CD14-positive monocyte (primary cell): ENCODE results near the gene HOXC13. TPM values are rescaled to one million over a fixed set of nuclear protein-coding genes. Genes with fewer than 3 reads are reported as not detected.

Experiments used
- DNase-seq, 3 donors: peaks; one replicate each; pipeline ENCODE4 v3.0.0-alpha.2; 2011 to 2022
- H2AFZ ChIP-seq: 2 replicates; pipeline ENCODE4 v1.6.0; 2012; ENCODE audit warnings: mild to moderate bottlenecking, low read depth, low read length, inconsistent platforms; ENCODE audit not compliant: insufficient read depth, poor library complexity, severe bottlenecking
- H3K27ac ChIP-seq, 2 donors: 1 replicate in 1 of 2; 2 replicates in 1 of 2; pipeline ENCODE4 v1.5.1; 2012 to 2013; ENCODE audit warnings: low read length in 2 of 2, control low read depth in 1 of 2, inconsistent platforms in 1 of 2, low read depth in 1 of 2, mild to moderate bottlenecking in 1 of 2
- H3K27me3 ChIP-seq, 2 donors: one replicate each; pipeline versions ENCODE4 v1.6.0 to v1.6.1; 2011 to 2013; ENCODE audit warnings: low read length in 2 of 2; ENCODE audit not compliant: control insufficient read depth in 2 of 2, insufficient read depth in 2 of 2
- H3K36me3 ChIP-seq, 2 donors: replicated peaks in 1 of 2; 1 replicate in 1 of 2; 2 replicates in 1 of 2; pipeline versions ENCODE4 v1.5.1 to v1.6.1; 2012 to 2013; ENCODE audit warnings: low read length in 2 of 2, control low read depth in 1 of 2, inconsistent platforms in 1 of 2, mild to moderate bottlenecking in 1 of 2; ENCODE audit not compliant: insufficient read depth in 2 of 2, control insufficient read depth in 1 of 2
- H3K4me1 ChIP-seq, 2 donors: 1 replicate in 1 of 2; 2 replicates in 1 of 2; pipeline versions ENCODE4 v1.5.1 to v1.6.1; 2012 to 2013; ENCODE audit warnings: low read length in 2 of 2, control low read depth in 1 of 2, inconsistent platforms in 1 of 2, mild to moderate bottlenecking in 1 of 2, moderate library complexity in 1 of 2; ENCODE audit not compliant: insufficient read depth in 2 of 2, control insufficient read depth in 1 of 2
- H3K4me2 ChIP-seq: replicated peaks from 2 replicates; pipeline ENCODE3; 2012; ENCODE audit warnings: low read length, moderate library complexity, mild to moderate bottlenecking; ENCODE audit not compliant: poor library complexity, severe bottlenecking; ENCODE audit errors: extremely low read depth
- H3K4me3 ChIP-seq, 3 experiments: fragments of 200-600 bp in 1 of 3; sonication (generic) in 1 of 3; replicated peaks in 1 of 3; 1 replicate in 2 of 3; 2 replicates in 1 of 3; pipeline ENCODE4 v1.5.1; 2011 to 2013; ENCODE audit warnings: low read length in 3 of 3, mild to moderate bottlenecking in 3 of 3, control low read depth in 2 of 3, low read depth in 2 of 3, inconsistent platforms in 1 of 3, moderate library complexity in 1 of 3
- H3K79me2 ChIP-seq: 2 replicates; pipeline ENCODE4 v1.6.0; 2012; ENCODE audit warnings: mild to moderate bottlenecking, control low read depth, inconsistent platforms, low read length, moderate library complexity; ENCODE audit not compliant: insufficient read depth
- H3K9ac ChIP-seq: 2 replicates; pipeline ENCODE4 v1.6.0; 2017; ENCODE audit warnings: low read length, mild to moderate bottlenecking; ENCODE audit not compliant: insufficient read depth, poor library complexity, severe bottlenecking
- H3K9me3 ChIP-seq, 2 donors: replicated peaks in 1 of 2; 1 replicate in 1 of 2; 2 replicates in 1 of 2; pipeline versions ENCODE4 v1.5.1 to v1.6.1; 2012 to 2013; ENCODE audit warnings: low read length in 2 of 2, control low read depth in 1 of 2; ENCODE audit not compliant: control insufficient read depth in 1 of 2, insufficient read depth in 1 of 2
- H4K20me1 ChIP-seq: 2 replicates; pipeline ENCODE4 v1.6.0; 2012; ENCODE audit warnings: mild to moderate bottlenecking, low read length, control low read depth, moderate library complexity; ENCODE audit not compliant: insufficient read depth
- H3K27ac Mint-ChIP-seq, 7 donors: one replicate each; pipeline ENCODE4 v1.8.0; 2020; ENCODE audit warnings: mild to moderate bottlenecking in 7 of 7, mixed read lengths in 7 of 7, moderate library complexity in 6 of 7, inconsistent platforms in 2 of 7
- H3K27me3 Mint-ChIP-seq, 3 donors: one replicate each; pipeline ENCODE4 v1.8.0; 2021 to 2022; ENCODE audit warnings: low read depth in 3 of 3, mild to moderate bottlenecking in 3 of 3, mixed read lengths in 3 of 3, moderate library complexity in 3 of 3, inconsistent platforms in 1 of 3
- H3K36me3 Mint-ChIP-seq, 2 donors: one replicate each; pipeline ENCODE4 v1.8.0; 2020; ENCODE audit warnings: mixed read lengths in 2 of 2, inconsistent platforms in 1 of 2, mild to moderate bottlenecking in 1 of 2
- H3K4me1 Mint-ChIP-seq: one replicate; pipeline ENCODE4 v1.8.0; 2020; ENCODE audit warnings: mild to moderate bottlenecking, mixed read lengths
- H3K4me3 Mint-ChIP-seq, 2 donors: one replicate each; pipeline ENCODE4 v1.8.0; 2020; ENCODE audit warnings: mild to moderate bottlenecking in 2 of 2, mixed read lengths in 2 of 2, moderate library complexity in 1 of 2
- H3K9me3 Mint-ChIP-seq, 7 donors: one replicate each; pipeline ENCODE4 v1.8.0; 2020 to 2022; ENCODE audit warnings: mixed read lengths in 7 of 7, mild to moderate bottlenecking in 6 of 7, moderate library complexity in 6 of 7, inconsistent platforms in 2 of 7
- CTCF ChIP-seq: fragments of 200-600 bp; IDR thresholded peaks from one replicate; pipeline ENCODE4 v1.8.0; 2022; ENCODE audit warnings: antibody characterized with exemption, mild to moderate bottlenecking
- WGBS: methylation state at CpG from one replicate; pipeline ENCODE4 v1.1.5; 2013; ENCODE audit warnings: missing lambda C conversion rate; ENCODE audit not compliant: insufficient coverage; 5-methylcytosine and 5-hydroxymethylcytosine counted together
- intact Hi-C, 2 donors: fragments of 100-400 bp; cut with micrococcal nuclease; formaldehyde crosslinking; loops; one replicate each; pipeline versions ENCODE4 v1.15.0 to v1.15.1; 2023
- polyA plus RNA-seq, 3 donors: library from polyadenylated mRNA; depleted of rRNA in 1 of 3; unstranded in 2 of 3; stranded (reverse) in 1 of 3; fragments of 300-500 nt in 2 of 3; fragments of >200 nt in 1 of 3; fragmentation: Illumina TruSeq in 2 of 3; gene quantifications; 1 replicate in 2 of 3; 2 replicates in 1 of 3; pipeline ENCODE4 v1.2.3, GENCODE V29; 2012 to 2021

The HOXC13 gene
- polyA plus RNA-seq, 3 donors, result not detected

- TF ChIP-seq CTCF, result no peak
- no peak overlapping the region for H3K27ac ChIP-seq
- 0% methylated on average over 2 of the region's 17 CpGs for WGBS
- Mint-ChIP-seq H3K27me3 (peaks cover 98 to 100% (median 100%) of the 10 kb centered on the region in 3 donors), H3K36me3 (peaks cover 12 to 28% of the 10 kb centered on the region in 2 donors), H3K4me3 (peak overlapping the region; percentile 62 to 89), H3K4me1 (peaks cover 29% of the 10 kb centered on the region), H3K9me3 (peaks cover 17 to 79% (median 64%) of the 10 kb centered on the region in 7 donors), H3K27ac (no peak overlapping the region)
- intact Hi-C loops, result loop anchor here in 1 of 2 donors (10.0 kb wide), 1 partner anchor 289 kb away; no protein-coding TSS in a partner anchor
- no peaks in the 10 kb centered on the region for H3K36me3 ChIP-seq
- peaks cover 53 to 90% of the 10 kb centered on the region in 2 donors for H3K9me3 ChIP-seq
- H3K4me2 ChIP-seq, result peak overlapping the region; percentile 69
- no peaks in the 10 kb centered on the region for H4K20me1 ChIP-seq
- peak in 1 of 3 donors; percentile 13 for DNase-seq
- H3K79me2 ChIP-seq, result no peaks in the 10 kb centered on the region
- no peak overlapping the region for H3K9ac ChIP-seq
- H3K4me1 ChIP-seq, result peaks cover 30 to 36% of the 10 kb centered on the region in 2 donors
- peak overlapping the region in 1 of 3 experiments; percentile 63 for H3K4me3 ChIP-seq
- H2AFZ ChIP-seq, result peak overlapping the region; percentile 26
- peaks cover 90 to 100% of the 10 kb centered on the region in 2 donors for H3K27me3 ChIP-seq
Observed at GRCh38 chr12:53983568-53983949, 44.9 kb downstream of the HOXC13 start.

DNA sequence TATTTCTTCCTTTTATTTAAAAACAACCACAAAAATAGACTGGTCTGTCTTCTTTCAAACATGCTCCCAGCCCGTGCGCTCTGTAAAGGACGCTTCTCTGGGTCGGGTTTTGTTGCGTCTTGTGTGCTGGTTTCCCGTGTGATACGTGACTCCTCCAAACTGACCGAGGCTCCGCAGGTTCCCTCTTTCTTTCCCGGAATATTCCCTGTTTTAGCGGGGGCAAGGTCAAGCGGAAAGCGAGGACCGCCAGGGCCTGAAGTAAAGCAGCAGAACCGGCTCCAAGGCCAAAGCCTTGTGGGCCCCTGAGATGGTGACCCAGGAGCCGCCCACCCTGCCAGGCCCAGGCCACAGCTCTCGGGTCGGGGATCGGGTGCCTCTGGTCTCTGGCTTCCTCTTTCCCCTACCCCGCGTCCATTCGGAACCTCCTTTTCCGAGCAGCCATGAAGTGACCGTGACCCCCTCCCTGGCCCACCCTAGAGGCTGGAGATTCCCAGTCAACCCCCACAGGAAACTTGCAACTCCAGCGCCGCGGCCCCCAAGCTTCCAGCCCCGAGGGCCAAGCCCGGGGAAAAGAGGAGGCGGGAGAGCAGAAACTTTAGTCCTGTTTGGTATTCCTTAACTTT lies 45.4 kb downstream of the HOXC13 start:
- Histone ChIP-seq H3K36me3 (no peaks in the 10 kb centered on the region), H3K27me3 (peaks cover 90 to 100% of the 10 kb centered on the region in 2 donors), H3K4me1 (peaks cover 30 to 36% of the 10 kb centered on the region in 2 donors), H3K9ac (no peak overlapping the region), H3K79me2 (no peaks in the 10 kb centered on the region), H2AFZ (peak overlapping the region; percentile 26), H3K27ac (no peak overlapping the region), H3K9me3 (peaks cover 53 to 90% of the 10 kb centered on the region in 2 donors), H3K4me3 (peak overlapping the region in 1 of 3 experiments; percentile 63), H4K20me1 (no peaks in the 10 kb centered on the region), H3K4me2 (peak overlapping the region; percentile 69)
- 1% methylated on average over 21 of the region's 30 CpGs for WGBS
- H3K4me3 Mint-ChIP-seq, result peak overlapping the region; percentile 62 to 89
- peaks cover 17 to 80% (median 62%) of the 10 kb centered on the region in 7 donors for H3K9me3 Mint-ChIP-seq
- H3K36me3 Mint-ChIP-seq, result peaks cover 12 to 31% of the 10 kb centered on the region in 2 donors
- no peak overlapping the region for H3K27ac Mint-ChIP-seq
- H3K4me1 Mint-ChIP-seq, result peaks cover 31% of the 10 kb centered on the region
- no peak for DNase-seq
- TF ChIP-seq CTCF, result no peak
- peaks cover 98 to 100% (median 100%) of the 10 kb centered on the region in 3 donors for H3K27me3 Mint-ChIP-seq
- intact Hi-C loops, result loop anchor here in 1 of 2 donors (10.0 kb wide), 1 partner anchor 289 kb away; no protein-coding TSS in a partner anchor
